Measurements from ENCODE around the gene TENM4. TPM values are rescaled to one million over a fixed set of nuclear protein-coding genes. Genes with fewer than 3 reads are reported as not detected.

TENM4 gene
- total RNA-seq, 1 donor from 2014 or later, result 5.1 TPM

- Histone ChIP-seq H3K4me3 (no peak overlapping the region), H3K9me3 (ENCODE audit: low read depth) (no peaks in the 10 kb centered on the region), H3K27ac (no peak overlapping the region), H3K79me2 (ENCODE audit: low read depth) (no peaks in the 10 kb centered on the region), H3K4me1 (no peaks in the 10 kb centered on the region), H2AFZ (replicated peaks) (no peak overlapping the region), H3K9ac (no peak overlapping the region), H3K36me3 (no peaks in the 10 kb centered on the region), H3K27me3 (no peaks in the 10 kb centered on the region), H3F3A (ENCODE audit: low read depth) (no peaks in the 10 kb centered on the region), H4K20me1 (ENCODE audit: low read depth) (no peaks in the 10 kb centered on the region), H3K4me2 (no peak overlapping the region)
- H3K36me3 Mint-ChIP-seq, result no peaks in the 10 kb centered on the region
- H3K27ac Mint-ChIP-seq, result no peak overlapping the region
- DNase-seq (ENCODE audit: low spot score), result no peak
- TF ChIP-seq EZH2phosphoT487 (IDR thresholded peaks at IDR 0.05) (no peak), EZH2 (IDR thresholded peaks at IDR 0.05) (no peak)
- TF ChIP-seq, protein P1, sequence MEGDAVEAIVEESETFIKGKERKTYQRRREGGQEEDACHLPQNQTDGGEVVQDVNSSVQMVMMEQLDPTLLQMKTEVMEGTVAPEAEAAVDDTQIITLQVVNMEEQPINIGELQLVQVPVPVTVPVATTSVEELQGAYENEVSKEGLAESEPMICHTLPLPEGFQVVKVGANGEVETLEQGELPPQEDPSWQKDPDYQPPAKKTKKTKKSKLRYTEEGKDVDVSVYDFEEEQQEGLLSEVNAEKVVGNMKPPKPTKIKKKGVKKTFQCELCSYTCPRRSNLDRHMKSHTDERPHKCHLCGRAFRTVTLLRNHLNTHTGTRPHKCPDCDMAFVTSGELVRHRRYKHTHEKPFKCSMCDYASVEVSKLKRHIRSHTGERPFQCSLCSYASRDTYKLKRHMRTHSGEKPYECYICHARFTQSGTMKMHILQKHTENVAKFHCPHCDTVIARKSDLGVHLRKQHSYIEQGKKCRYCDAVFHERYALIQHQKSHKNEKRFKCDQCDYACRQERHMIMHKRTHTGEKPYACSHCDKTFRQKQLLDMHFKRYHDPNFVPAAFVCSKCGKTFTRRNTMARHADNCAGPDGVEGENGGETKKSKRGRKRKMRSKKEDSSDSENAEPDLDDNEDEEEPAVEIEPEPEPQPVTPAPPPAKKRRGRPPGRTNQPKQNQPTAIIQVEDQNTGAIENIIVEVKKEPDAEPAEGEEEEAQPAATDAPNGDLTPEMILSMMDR (IDR thresholded peaks at IDR 0.05), result no peak
- H3K4me3 Mint-ChIP-seq, result no peak overlapping the region
- no peaks in the 10 kb centered on the region for H3K9me3 Mint-ChIP-seq
- H3K27me3 Mint-ChIP-seq (ENCODE audit: insufficient read depth, low read depth), result peaks cover 2% of the 10 kb centered on the region
- H3K4me1 Mint-ChIP-seq, result peaks cover 11% of the 10 kb centered on the region
These were observed 100.3 kb downstream of the TENM4 start for GRCh38 chr11:79340535-79340934.

DNA sequence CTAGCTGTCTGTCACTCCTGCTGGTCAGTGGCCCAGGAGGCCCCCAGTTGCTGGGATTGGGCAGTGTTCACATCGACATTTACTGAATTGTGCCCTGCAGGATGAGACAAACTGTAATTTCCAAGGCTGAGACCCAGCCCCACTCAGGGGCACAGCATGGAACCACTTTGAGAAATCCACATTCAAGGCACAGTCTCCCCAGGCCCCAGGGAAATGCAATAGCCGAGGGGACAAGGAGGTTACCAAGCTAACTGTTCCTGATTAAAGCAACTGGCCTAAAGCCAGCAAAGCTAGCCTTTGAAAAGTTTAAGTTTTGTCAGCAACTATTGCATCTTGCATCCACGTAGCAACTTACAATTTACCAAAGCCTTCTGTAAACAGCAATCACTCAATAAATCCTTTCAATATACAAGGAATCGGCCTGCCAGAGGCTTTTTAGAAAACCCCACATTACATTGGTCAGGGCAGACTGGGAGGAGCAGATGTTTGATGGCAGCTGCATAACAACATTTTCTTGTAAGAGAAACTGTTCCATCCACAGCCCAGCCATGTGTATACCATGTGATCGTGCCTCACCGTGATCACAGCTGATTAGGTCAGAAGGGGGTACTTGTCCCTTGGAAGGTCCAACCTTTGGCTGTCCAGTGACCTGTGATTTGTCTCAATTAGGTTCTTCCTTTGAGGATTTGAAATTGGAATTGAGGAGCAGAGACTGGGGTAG is 103.9 kb downstream of the TENM4 start:
- Histone ChIP-seq H3F3A (ENCODE audit: low read depth) (no peaks in the 10 kb centered on the region), H3K9me3 (ENCODE audit: low read depth) (no peaks in the 10 kb centered on the region), H3K4me1 (no peaks in the 10 kb centered on the region), H3K27ac (no peak overlapping the region), H3K27me3 (no peaks in the 10 kb centered on the region), H3K79me2 (ENCODE audit: low read depth) (no peaks in the 10 kb centered on the region), H2AFZ (replicated peaks) (no peak overlapping the region), H4K20me1 (ENCODE audit: low read depth) (no peaks in the 10 kb centered on the region), H3K36me3 (no peaks in the 10 kb centered on the region), H3K9ac (no peak overlapping the region), H3K4me2 (no peak overlapping the region), H3K4me3 (no peak overlapping the region)
- Mint-ChIP-seq H3K9me3 (no peaks in the 10 kb centered on the region), H3K4me1 (peaks cover 3% of the 10 kb centered on the region), H3K36me3 (no peaks in the 10 kb centered on the region), H3K27me3 (ENCODE audit: insufficient read depth, low read depth) (peaks cover 3% of the 10 kb centered on the region), H3K4me3 (no peak overlapping the region), H3K27ac (no peak overlapping the region)
- no peak for DNase-seq (ENCODE audit: low spot score)
- no peak for TF ChIP-seq EZH2phosphoT487 (IDR thresholded peaks at IDR 0.05)
- TF ChIP-seq, protein P1 (IDR thresholded peaks at IDR 0.05), result no peak
- no peak for TF ChIP-seq EZH2 (IDR thresholded peaks at IDR 0.05)

DNA sequence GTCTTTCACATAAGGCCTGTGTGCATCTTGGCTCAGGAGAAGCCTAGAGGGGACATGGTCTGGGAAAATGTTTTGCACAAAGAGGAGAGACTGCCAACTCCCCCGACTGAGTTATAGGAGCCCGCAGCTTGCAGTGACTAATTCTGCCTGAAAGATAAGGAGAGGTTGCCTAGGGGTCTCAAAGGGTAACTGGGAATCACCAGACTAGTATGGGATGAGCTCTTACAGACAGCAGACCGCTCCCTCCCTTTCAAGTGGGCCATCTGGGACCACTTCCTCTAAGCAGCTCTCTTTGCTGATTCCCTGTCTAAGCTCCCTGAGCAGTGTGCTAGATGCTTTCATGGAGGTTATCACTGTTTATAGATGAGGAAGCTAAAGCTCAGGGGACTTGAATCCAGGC is 105.1 kb downstream of the TENM4 start:
- H3K27ac Mint-ChIP-seq, result no peak overlapping the region
- H3K36me3 Mint-ChIP-seq, result no peaks in the 10 kb centered on the region
- no peak for DNase-seq (ENCODE audit: low spot score)
- H3K9me3 Mint-ChIP-seq, result no peaks in the 10 kb centered on the region
- Histone ChIP-seq H3K36me3 (no peaks in the 10 kb centered on the region), H4K20me1 (ENCODE audit: low read depth) (no peaks in the 10 kb centered on the region), H3K4me1 (peaks cover 9% of the 10 kb centered on the region), H3K27ac (no peak overlapping the region), H3K9me3 (ENCODE audit: low read depth) (no peaks in the 10 kb centered on the region), H3K4me3 (no peak overlapping the region), H3K9ac (no peak overlapping the region), H3K79me2 (ENCODE audit: low read depth) (no peaks in the 10 kb centered on the region), H3K4me2 (no peak overlapping the region), H3K27me3 (no peaks in the 10 kb centered on the region), H2AFZ (replicated peaks) (no peak overlapping the region), H3F3A (ENCODE audit: low read depth) (no peaks in the 10 kb centered on the region)
- TF ChIP-seq EZH2 (IDR thresholded peaks at IDR 0.05) (no peak), EZH2phosphoT487 (IDR thresholded peaks at IDR 0.05) (no peak)
- TF ChIP-seq, protein P1 (IDR thresholded peaks at IDR 0.05), result no peak
- H3K4me3 Mint-ChIP-seq, result no peak overlapping the region
- peaks cover 5% of the 10 kb centered on the region for H3K27me3 Mint-ChIP-seq (ENCODE audit: insufficient read depth, low read depth)
- peaks cover 6% of the 10 kb centered on the region for H3K4me1 Mint-ChIP-seq

Data from neural progenitor cell (in vitro differentiated cells).